Panc1 (cell line): ENCODE data around the gene IPO13. TPM values are rescaled to one million over a fixed set of nuclear protein-coding genes. Genes with fewer than 3 reads are reported as not detected.

Experiments
- ATAC-seq: fragments of 200-7000 bp; cut with Tn5 transposase; 2 replicates; pipeline ENCODE4 v1.9.1; 2020; ENCODE audit warnings: mild to moderate bottlenecking, moderate library complexity
- BruUV-seq: library from RNA; stranded (reverse); fragments of 400-500 nt; replicated peaks from 2 replicates; lab custom pipeline; 2021; lab: Mats Ljungman, UMichigan
- CTCF ChIA-PET: fragments of 300-600 bp; sonication (Branson Sonifier 250); formaldehyde crosslinking; loops from one replicate; lab custom pipeline; 2022; ENCODE audit warnings: antibody characterized with exemption; lab: Charles Lee
- POLR2A ChIA-PET: fragments of 300-600 bp; sonication (Branson Sonifier 250); formaldehyde crosslinking; loops from one replicate; lab custom pipeline; 2022; ENCODE audit warnings: antibody characterized with exemption; lab: Charles Lee
- DNase-seq: peaks from one replicate; pipeline ENCODE4 v3.0.0-alpha.2; 2010; ENCODE audit warnings: low read depth, low spot score
- H3K27ac ChIP-seq: 2 replicates; pipeline ENCODE4 v1.5.1; 2011; ENCODE audit warnings: mild to moderate bottlenecking, low read length, inconsistent platforms
- H3K27me3 ChIP-seq: fragments of 200-500 bp; sonication (Bioruptor generic); 2 replicates; pipeline ENCODE4 v1.6.0; 2014; ENCODE audit warnings: low read length, inconsistent platforms; ENCODE audit not compliant: control insufficient read depth, insufficient read depth
- H3K36me3 ChIP-seq: fragments of 200-500 bp; sonication (Bioruptor generic); 2 replicates; pipeline ENCODE4 v1.5.1; 2014; ENCODE audit warnings: inconsistent platforms, mild to moderate bottlenecking, low read length, moderate library complexity; ENCODE audit not compliant: control insufficient read depth, insufficient read depth
- H3K4me1 ChIP-seq: 2 replicates; pipeline ENCODE4 v1.5.1; 2011; ENCODE audit warnings: inconsistent platforms, mild to moderate bottlenecking, low read length, moderate library complexity; ENCODE audit not compliant: control insufficient read depth, insufficient read depth
- H3K4me3 ChIP-seq, 2 experiments: 2 replicates each; pipeline ENCODE4 v1.5.1; 2011 to 2012; ENCODE audit warnings: low read depth in 2 of 2, low read length in 2 of 2, mild to moderate bottlenecking in 2 of 2, inconsistent platforms in 1 of 2, moderate library complexity in 1 of 2
- H3K9me3 ChIP-seq: fragments of 200-500 bp; sonication (Bioruptor generic); 2 replicates; pipeline ENCODE4 v1.5.1; 2014; ENCODE audit warnings: low read depth, mild to moderate bottlenecking, inconsistent platforms, low read length, moderate library complexity; ENCODE audit not compliant: control insufficient read depth, insufficient read depth
- CTCF ChIP-seq: fragments of 450-650 bp; IDR thresholded peaks from 2 replicates; pipeline ENCODE4 v1.5.1; 2017; ENCODE audit warnings: mild to moderate bottlenecking
- POLR2AphosphoS5 ChIP-seq: IDR thresholded peaks from 2 replicates; pipeline ENCODE4 v1.6.1; 2012; ENCODE audit warnings: mild to moderate bottlenecking, low read depth, low read length, moderate library complexity
- REST ChIP-seq, 2 experiments: IDR thresholded peaks; 2 replicates each; pipeline ENCODE4 v1.6.1; 2011 to 2012; ENCODE audit warnings: low read depth in 2 of 2, control low read depth in 1 of 2, low read length in 1 of 2, mild to moderate bottlenecking in 1 of 2, moderate library complexity in 1 of 2; ENCODE audit not compliant: insufficient read depth in 1 of 2
- SIN3A ChIP-seq: IDR thresholded peaks from 2 replicates; pipeline ENCODE4 v1.6.1; 2012; ENCODE audit warnings: low read depth, mild to moderate bottlenecking, low read length, moderate library complexity, borderline replicate concordance; ENCODE audit not compliant: insufficient read depth
- TCF7L2 ChIP-seq: IDR thresholded peaks from 2 replicates; pipeline ENCODE4 v1.6.1; 2011; ENCODE audit warnings: mild to moderate bottlenecking, low read depth, low read length, inconsistent platforms
- in situ Hi-C: cut with HindIII; loops from 2 replicates; pipeline ENCODE4 v1.10.0; 2016; ENCODE audit warnings: low sequenced_read_pairs, low pct_unique_long_range_greater_than_20kb
- intact Hi-C: fragments of 100-400 bp; cut with micrococcal nuclease; formaldehyde crosslinking; loops from one replicate; pipeline ENCODE4 v1.10.0; 2022; ENCODE audit not compliant: unreplicated experiment
- total RNA-seq: library from RNA; stranded (reverse); gene quantifications from one replicate; pipeline ENCODE4 v1.2.1, GENCODE V29; 2021; ENCODE audit not compliant: unreplicated experiment

IPO13 gene
- total RNA-seq, 1 experiment from 2014 or later: 40.0 TPM

GRCh38 chr1:43930949-43931275, 15.8 kb upstream of the IPO13 start:
- Histone ChIP-seq H3K36me3 (no peaks in the 10 kb centered on the region), H3K27me3 (no peaks in the 10 kb centered on the region), H3K9me3 (no peaks in the 10 kb centered on the region), H3K4me3 (no peak overlapping the region), H3K4me1 (peaks cover 11% of the 10 kb centered on the region), H3K27ac (peak overlapping the region; percentile 58; the same call in 1 of the 2 replicates)
- TF ChIP-seq REST (IDR thresholded peaks at IDR 0.05; ENCODE audit: insufficient read depth in 1 of 2, low read depth in 2 of 2, low read length in 1 of 2): no peak
- ChIA-PET CTCF (interaction anchor here (0.8 to 2.3 kb wide), 2 partner anchors 116 to 168 kb away, joined by 7 to 14 read pairs; no protein-coding TSS in a partner anchor), POLR2A (no interaction called here)
- intact Hi-C loops (loop anchor here (10.0 kb wide), 1 partner anchor 406 kb away; no protein-coding TSS in a partner anchor), in situ Hi-C loops (loop anchor here (25.0 kb wide), 1 partner anchor 169 kb away; no protein-coding TSS in a partner anchor)
- BruUV-seq: no TSS peak
- DNase-seq (no peak), ATAC-seq (no peak)

GRCh38 chr1:43931711-43932660, 14.8 kb upstream of the IPO13 start:
- intact Hi-C loops: loop anchor here (10.0 kb wide), 1 partner anchor 407 kb away; no protein-coding TSS in a partner anchor
- BruUV-seq: no TSS peak
- Histone ChIP-seq H3K9me3 (no peaks in the 10 kb centered on the region), H3K36me3 (no peaks in the 10 kb centered on the region), H3K4me1 (peaks cover 16% of the 10 kb centered on the region), H3K4me3 (no peak overlapping the region), H3K27ac (peak overlapping the region; percentile 58; the same call in 1 of the 2 replicates), H3K27me3 (no peaks in the 10 kb centered on the region)
- in situ Hi-C loops: loop anchor here (25.0 kb wide), 1 partner anchor 170 kb away; no protein-coding TSS in a partner anchor
- no peak for ATAC-seq
- ChIA-PET POLR2A (no interaction called here), CTCF (interaction anchor here (3.5 kb wide), 1 partner anchor 167 kb away, joined by 84 read pairs; no protein-coding TSS in a partner anchor)
- no peak for DNase-seq
- no peak for TF ChIP-seq POLR2AphosphoS5
- TF ChIP-seq SIN3A: no peak
- no peak for TF ChIP-seq TCF7L2
- no peak for TF ChIP-seq REST (IDR thresholded peaks at IDR 0.05; ENCODE audit: insufficient read depth in 1 of 2, low read depth in 2 of 2, low read length in 1 of 2)
- no peak for TF ChIP-seq CTCF
